GM12878 (cell line): ENCODE data around the gene LRRC4B. TPM values are rescaled to one million over a fixed set of nuclear protein-coding genes. Genes with fewer than 3 reads are reported as not detected.
A peak's percentile ranks its signal among the peaks of the same experiment; 100 is the strongest.
"Not testable (repeated sequence)": the region's sequence is repeated elsewhere in the genome, so short reads cannot be mapped to it uniquely, and the experiment has no call there.

Experiments
- ATAC-seq: fragments of 200-7000 bp; cut with Tn5 transposase; 3 replicates; pipeline ENCODE4 v1.9.1; 2020; ENCODE audit warnings: mild to moderate bottlenecking, moderate library complexity
- BruUV-seq: library from RNA; stranded (reverse); fragments of 400-500 nt; replicated peaks from 2 replicates; lab custom pipeline; 2021; lab: Mats Ljungman, UMichigan
- CTCF ChIA-PET: fragments of 300-600 bp; sonication (Branson Sonifier 250); formaldehyde crosslinking; extraction: SDS; loops from one replicate; lab custom pipeline; 2021; ENCODE audit warnings: inconsistent platforms; lab: Yijun Ruan, JAX
- POLR2A ChIA-PET: fragments of 350-600 bp; formaldehyde crosslinking; extraction: SDS; loops from one replicate; lab custom pipeline; 2021; ENCODE audit warnings: inconsistent platforms; lab: Charles Lee
- RAD21 ChIA-PET: fragments of 300-600 bp; sonication (Branson Sonifier 250); formaldehyde crosslinking; loops from one replicate; lab custom pipeline; 2023; ENCODE audit warnings: antibody characterized with exemption; ENCODE audit not compliant: unreplicated experiment; lab: Charles Lee
- SMC1A ChIA-PET: fragments of 300-600 bp; sonication (Branson Sonifier 250); formaldehyde crosslinking; loops from one replicate; lab custom pipeline; 2023; ENCODE audit not compliant: unreplicated experiment, uncharacterized antibody; lab: Charles Lee
- DNase-seq: peaks from one replicate; pipeline ENCODE4 v3.0.0-alpha.2; 2011; ENCODE audit warnings: low read depth, low spot score
- FAIRE-seq: peaks from 3 replicates; lab custom pipeline; 2011; peaks lifted over from hg19 to GRCh38; lab: Jason Lieb, UNC
- H2AFZ ChIP-seq: 2 replicates; pipeline ENCODE4 v1.6.0; 2011; ENCODE audit warnings: low read depth, low read length, control low read depth; ENCODE audit not compliant: control insufficient read depth
- H3K27ac ChIP-seq: 2 replicates; pipeline ENCODE4 v1.5.1; 2011; ENCODE audit warnings: control low read depth; ENCODE audit not compliant: control insufficient read depth, insufficient read depth
- H3K27me3 ChIP-seq, 2 experiments: replicated peaks in 1 of 2; 2 replicates each; pipeline versions ENCODE4 v1.6.0 to v1.6.1; 2011; ENCODE audit warnings: low read length in 1 of 2; ENCODE audit not compliant: control insufficient read depth in 2 of 2, insufficient read depth in 2 of 2
- H3K36me3 ChIP-seq, 2 experiments: 2 replicates each; pipeline ENCODE4 v1.5.1; 2011; ENCODE audit warnings: low read length in 1 of 2; ENCODE audit not compliant: control insufficient read depth in 2 of 2, insufficient read depth in 2 of 2
- H3K4me1 ChIP-seq: 2 replicates; pipeline ENCODE4 v1.6.1; 2011; ENCODE audit warnings: mild to moderate bottlenecking, low read length, moderate library complexity, mixed read lengths; ENCODE audit not compliant: control insufficient read depth, insufficient read depth
- H3K4me2 ChIP-seq: 2 replicates; pipeline ENCODE4 v1.6.0; 2011; ENCODE audit warnings: control low read depth; ENCODE audit not compliant: control insufficient read depth, insufficient read depth
- H3K4me3 ChIP-seq: fragments of 200-600 bp; sonication (generic); 2 replicates; pipeline ENCODE4 v1.5.1; 2016
- H3K79me2 ChIP-seq: 2 replicates; pipeline ENCODE4 v1.6.0; 2011; ENCODE audit warnings: low read length; ENCODE audit not compliant: control insufficient read depth, insufficient read depth
- H3K9ac ChIP-seq: 2 replicates; pipeline ENCODE4 v1.8.0; 2011; ENCODE audit warnings: low read length, control low read depth, mixed read lengths; ENCODE audit not compliant: control insufficient read depth, insufficient read depth
- H3K9me3 ChIP-seq: replicated peaks from 3 replicates; pipeline ENCODE4 v1.5.1; 2011; ENCODE audit warnings: mild to moderate bottlenecking, low read length; ENCODE audit not compliant: control insufficient read depth, insufficient read depth
- H4K20me1 ChIP-seq: 2 replicates; pipeline ENCODE4 v1.6.0; 2011; ENCODE audit not compliant: control insufficient read depth, insufficient read depth
- RAD51 ChIP-seq: fragments of 450-650 bp; IDR thresholded peaks from 2 replicates; pipeline ENCODE4 v1.6.1; 2016; ENCODE audit warnings: moderate library complexity, mild to moderate bottlenecking, inconsistent platforms
- USF1 ChIP-seq: IDR thresholded peaks from 2 replicates; pipeline ENCODE4 v1.6.1; 2011; ENCODE audit warnings: borderline replicate concordance, low read depth, mild to moderate bottlenecking, moderate library complexity, mixed read lengths, low read length; ENCODE audit not compliant: insufficient read depth; ENCODE audit errors: extremely low read length
- WGBS: methylation state at CpG from one replicate; pipeline ENCODE4 v1.1.6; 2016; ENCODE audit warnings: low lambda C conversion rate; ENCODE audit not compliant: insufficient replicate concordance, insufficient coverage; ENCODE audit errors: missing lambda C conversion rate; 5-methylcytosine and 5-hydroxymethylcytosine counted together
- in situ Hi-C: fragments of 300-500 bp; cut with MboI; formaldehyde crosslinking; loops from 9 replicates; pipeline ENCODE4 v1.14.3; 2018; ENCODE audit warnings: mixed read lengths
- intact Hi-C: fragments of 100-400 bp; cut with micrococcal nuclease; formaldehyde crosslinking; loops from one replicate; pipeline ENCODE4 v1.14.2; 2022; ENCODE audit not compliant: unreplicated experiment
- polyA plus RNA-seq, 11 experiments: library from polyadenylated mRNA; depleted of rRNA in 4 of 11; unstranded in 6 of 11; stranded (reverse) in 5 of 11; fragments of >200 nt; fragmentation: Nextera tagmentation in 4 of 11; fragmentation: Illumina TruSeq in 1 of 11; extraction: Ambion mirVana in 4 of 11; extraction: Trizol in 1 of 11; gene quantifications; 1 replicate in 1 of 11; 2 replicates in 10 of 11; pipeline versions ENCODE4 v1.2.1 to v1.2.3, GENCODE V29; 2011 to 2016; ENCODE audit warnings: inconsistent platforms in 2 of 11, missing spikeins in 2 of 11, low read depth in 1 of 11
- total RNA-seq, 4 experiments: library from RNA; depleted of rRNA in 3 of 4; stranded (reverse); fragments of >200 nt in 3 of 4; fragmentation: Illumina TruSeq in 1 of 4; extraction: Trizol in 1 of 4; gene quantifications; 2 replicates each; pipeline versions ENCODE4 v1.2.1 to v1.2.3, GENCODE V29; 2013 to 2021

LRRC4B gene
- total and polyA plus RNA-seq, 10 of the 15 experiments (the other 5 are each of a cell fraction or from before 2014, with no cell fraction given) = 0.14 TPM; not detected in 9

GRCh38 chr19:50567882-50568727 lies at the start of gene LRRC4B (continued):
- no peak for TF ChIP-seq USF1

- BruUV-seq, RAD21 ChIA-PET: not testable (repeated sequence)
These were observed 44.5 kb upstream of the LRRC4B start for GRCh38 chr19:50612504-50613404.

More at GRCh38 chr19:50612504-50613404, 44.5 kb upstream of the LRRC4B start:
- H4K20me1 ChIP-seq, H3K79me2 ChIP-seq, CTCF ChIA-PET, H3K4me3 ChIP-seq, FAIRE-seq, SMC1A ChIA-PET, intact Hi-C loops, DNase-seq, H3K27ac ChIP-seq, ATAC-seq, H3K4me2 ChIP-seq, H2AFZ ChIP-seq, in situ Hi-C loops, H3K9ac ChIP-seq, H3K4me1 ChIP-seq, H3K27me3 ChIP-seq, H3K9me3 ChIP-seq, POLR2A ChIA-PET, H3K36me3 ChIP-seq: not testable (repeated sequence)
- peak; percentile 75; the same call in 1 of the 2 replicates for TF ChIP-seq RAD51
- 48% methylated on average over 10 of the region's 11 CpGs for whole genome bisulfite sequencing
